ENCODE measurements around the gene CREB3L1. TPM values are rescaled to one million over a fixed set of nuclear protein-coding genes. Genes with fewer than 3 reads are reported as not detected.

The CREB3L1 gene
- total and polyA plus RNA-seq, 2 of the 13 experiments (the other 11 are each of a cell fraction or from before 2014, with no cell fraction given) = not detected

GRCh38 chr11:46242952-46243795 is 34.3 kb upstream of the CREB3L1 start (continued):
- TF ChIP-seq PRDM10 (CRISPR knock-in tag; IDR thresholded peaks at IDR 0.05; ENCODE audit: low read depth) = no peak; the same call in 1 of the 2 replicates
- TF ChIP-seq ZKSCAN5 (CRISPR knock-in tag; IDR thresholded peaks at IDR 0.05) = no peak
- TF ChIP-seq KLF16 (CRISPR knock-in tag; IDR thresholded peaks at IDR 0.05) = peak in 1 of 2 experiments; percentile 85; a peak in 2 of 4 replicates
- TF ChIP-seq SATB2 (CRISPR knock-in tag; IDR thresholded peaks at IDR 0.05) = 0 out of 2 replicates have a peak, but pooled peaks have one; percentile 44
- peak; percentile 95 for TF ChIP-seq DMAP1 (CRISPR knock-in tag; IDR thresholded peaks at IDR 0.05)
- TF ChIP-seq, protein P1, sequence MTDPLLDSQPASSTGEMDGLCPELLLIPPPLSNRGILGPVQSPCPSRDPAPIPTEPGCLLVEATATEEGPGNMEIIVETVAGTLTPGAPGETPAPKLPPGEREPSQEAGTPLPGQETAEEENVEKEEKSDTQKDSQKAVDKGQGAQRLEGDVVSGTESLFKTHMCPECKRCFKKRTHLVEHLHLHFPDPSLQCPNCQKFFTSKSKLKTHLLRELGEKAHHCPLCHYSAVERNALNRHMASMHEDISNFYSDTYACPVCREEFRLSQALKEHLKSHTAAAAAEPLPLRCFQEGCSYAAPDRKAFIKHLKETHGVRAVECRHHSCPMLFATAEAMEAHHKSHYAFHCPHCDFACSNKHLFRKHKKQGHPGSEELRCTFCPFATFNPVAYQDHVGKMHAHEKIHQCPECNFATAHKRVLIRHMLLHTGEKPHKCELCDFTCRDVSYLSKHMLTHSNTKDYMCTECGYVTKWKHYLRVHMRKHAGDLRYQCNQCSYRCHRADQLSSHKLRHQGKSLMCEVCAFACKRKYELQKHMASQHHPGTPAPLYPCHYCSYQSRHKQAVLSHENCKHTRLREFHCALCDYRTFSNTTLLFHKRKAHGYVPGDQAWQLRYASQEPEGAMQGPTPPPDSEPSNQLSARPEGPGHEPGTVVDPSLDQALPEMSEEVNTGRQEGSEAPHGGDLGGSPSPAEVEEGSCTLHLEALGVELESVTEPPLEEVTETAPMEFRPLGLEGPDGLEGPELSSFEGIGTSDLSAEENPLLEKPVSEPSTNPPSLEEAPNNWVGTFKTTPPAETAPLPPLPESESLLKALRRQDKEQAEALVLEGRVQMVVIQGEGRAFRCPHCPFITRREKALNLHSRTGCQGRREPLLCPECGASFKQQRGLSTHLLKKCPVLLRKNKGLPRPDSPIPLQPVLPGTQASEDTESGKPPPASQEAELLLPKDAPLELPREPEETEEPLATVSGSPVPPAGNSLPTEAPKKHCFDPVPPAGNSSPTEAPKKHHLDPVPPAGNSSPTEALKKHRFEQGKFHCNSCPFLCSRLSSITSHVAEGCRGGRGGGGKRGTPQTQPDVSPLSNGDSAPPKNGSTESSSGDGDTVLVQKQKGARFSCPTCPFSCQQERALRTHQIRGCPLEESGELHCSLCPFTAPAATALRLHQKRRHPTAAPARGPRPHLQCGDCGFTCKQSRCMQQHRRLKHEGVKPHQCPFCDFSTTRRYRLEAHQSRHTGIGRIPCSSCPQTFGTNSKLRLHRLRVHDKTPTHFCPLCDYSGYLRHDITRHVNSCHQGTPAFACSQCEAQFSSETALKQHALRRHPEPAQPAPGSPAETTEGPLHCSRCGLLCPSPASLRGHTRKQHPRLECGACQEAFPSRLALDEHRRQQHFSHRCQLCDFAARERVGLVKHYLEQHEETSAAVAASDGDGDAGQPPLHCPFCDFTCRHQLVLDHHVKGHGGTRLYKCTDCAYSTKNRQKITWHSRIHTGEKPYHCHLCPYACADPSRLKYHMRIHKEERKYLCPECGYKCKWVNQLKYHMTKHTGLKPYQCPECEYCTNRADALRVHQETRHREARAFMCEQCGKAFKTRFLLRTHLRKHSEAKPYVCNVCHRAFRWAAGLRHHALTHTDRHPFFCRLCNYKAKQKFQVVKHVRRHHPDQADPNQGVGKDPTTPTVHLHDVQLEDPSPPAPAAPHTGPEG (CRISPR knock-in tag; IDR thresholded peaks at IDR 0.05) = peak; percentile 57; the same call in 1 of the 2 replicates
- no peak for TF ChIP-seq ZNF75D (CRISPR knock-in tag; IDR thresholded peaks at IDR 0.05; ENCODE audit: borderline replicate concordance)
- TF ChIP-seq ARNT2 (CRISPR knock-in tag; IDR thresholded peaks at IDR 0.05; ENCODE audit: low read depth) = peak; percentile 75
- TF ChIP-seq ZMYM2 (CRISPR knock-in tag; IDR thresholded peaks at IDR 0.05) = no peak
- TF ChIP-seq FOXC1 (CRISPR knock-in tag; IDR thresholded peaks at IDR 0.05; ENCODE audit: borderline replicate concordance) = no peak
- TF ChIP-seq, protein P2, sequence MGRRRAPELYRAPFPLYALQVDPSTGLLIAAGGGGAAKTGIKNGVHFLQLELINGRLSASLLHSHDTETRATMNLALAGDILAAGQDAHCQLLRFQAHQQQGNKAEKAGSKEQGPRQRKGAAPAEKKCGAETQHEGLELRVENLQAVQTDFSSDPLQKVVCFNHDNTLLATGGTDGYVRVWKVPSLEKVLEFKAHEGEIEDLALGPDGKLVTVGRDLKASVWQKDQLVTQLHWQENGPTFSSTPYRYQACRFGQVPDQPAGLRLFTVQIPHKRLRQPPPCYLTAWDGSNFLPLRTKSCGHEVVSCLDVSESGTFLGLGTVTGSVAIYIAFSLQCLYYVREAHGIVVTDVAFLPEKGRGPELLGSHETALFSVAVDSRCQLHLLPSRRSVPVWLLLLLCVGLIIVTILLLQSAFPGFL (CRISPR knock-in tag; IDR thresholded peaks at IDR 0.05) = no peak
- peak; percentile 50; the same call in 1 of the 2 replicates for TF ChIP-seq ERF (CRISPR knock-in tag; IDR thresholded peaks at IDR 0.05)
- TF ChIP-seq SIX1 (CRISPR knock-in tag; IDR thresholded peaks at IDR 0.05; ENCODE audit: borderline replicate concordance) = no peak
- peak; percentile 29; the same call in 1 of the 2 replicates for TF ChIP-seq ZNF766 (CRISPR knock-in tag; IDR thresholded peaks at IDR 0.05; ENCODE audit: borderline replicate concordance)
- TF ChIP-seq KDM6A (CRISPR knock-in tag; IDR thresholded peaks at IDR 0.05; ENCODE audit: low read depth) = no peak
- peak; percentile 93; the same call in 1 of the 2 replicates for TF ChIP-seq ZNF343 (CRISPR knock-in tag; IDR thresholded peaks at IDR 0.05)
- 0 out of 2 replicates have a peak, but pooled peaks have one; percentile 51 for TF ChIP-seq ZNF670 (CRISPR knock-in tag; IDR thresholded peaks at IDR 0.05; ENCODE audit: borderline replicate concordance)
- TF ChIP-seq DNMT3B (CRISPR knock-in tag; conservative IDR thresholded peaks at IDR 0.05) = no peak
- no peak for TF ChIP-seq CBX1 (IDR thresholded peaks at IDR 0.05; ENCODE audit: low read depth)
- no peak for TF ChIP-seq BRCA1 (CRISPR knock-in tag; IDR thresholded peaks at IDR 0.05)
